ENCODE data around the gene SERTAD2.

DNA sequence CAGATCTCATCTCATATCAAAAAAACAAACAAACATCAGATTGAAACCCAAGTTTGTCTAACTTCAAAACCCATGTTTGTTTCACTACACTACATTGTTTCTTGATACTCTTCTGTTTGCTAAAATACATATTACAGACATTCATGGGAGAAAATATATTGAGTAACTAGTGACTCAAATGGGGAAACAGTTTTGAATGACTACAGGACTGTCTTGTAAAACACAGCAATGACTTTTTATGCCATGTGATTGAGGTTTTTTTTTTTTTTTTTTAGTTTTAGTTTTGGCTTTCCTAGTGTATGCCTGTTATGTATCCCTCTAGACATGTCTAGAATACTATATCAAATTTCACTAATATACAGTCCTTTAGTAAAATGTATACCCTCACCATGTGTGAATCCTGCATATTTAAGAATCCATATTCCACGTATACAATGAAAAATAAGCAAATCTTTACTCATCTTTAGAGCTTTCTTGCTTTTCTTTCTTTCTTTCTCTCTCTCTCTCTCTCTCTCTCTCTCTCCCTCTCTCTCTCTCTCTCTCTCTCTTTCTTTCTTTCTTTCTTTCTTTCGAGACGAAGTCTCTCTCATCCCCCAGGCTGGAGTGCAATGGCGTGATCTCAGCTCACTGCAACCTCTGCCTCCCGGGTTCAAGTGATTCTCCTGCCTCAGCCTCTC, 46.6 kb upstream of the SERTAD2 start:
- TF ChIP-seq, protein P1, sequence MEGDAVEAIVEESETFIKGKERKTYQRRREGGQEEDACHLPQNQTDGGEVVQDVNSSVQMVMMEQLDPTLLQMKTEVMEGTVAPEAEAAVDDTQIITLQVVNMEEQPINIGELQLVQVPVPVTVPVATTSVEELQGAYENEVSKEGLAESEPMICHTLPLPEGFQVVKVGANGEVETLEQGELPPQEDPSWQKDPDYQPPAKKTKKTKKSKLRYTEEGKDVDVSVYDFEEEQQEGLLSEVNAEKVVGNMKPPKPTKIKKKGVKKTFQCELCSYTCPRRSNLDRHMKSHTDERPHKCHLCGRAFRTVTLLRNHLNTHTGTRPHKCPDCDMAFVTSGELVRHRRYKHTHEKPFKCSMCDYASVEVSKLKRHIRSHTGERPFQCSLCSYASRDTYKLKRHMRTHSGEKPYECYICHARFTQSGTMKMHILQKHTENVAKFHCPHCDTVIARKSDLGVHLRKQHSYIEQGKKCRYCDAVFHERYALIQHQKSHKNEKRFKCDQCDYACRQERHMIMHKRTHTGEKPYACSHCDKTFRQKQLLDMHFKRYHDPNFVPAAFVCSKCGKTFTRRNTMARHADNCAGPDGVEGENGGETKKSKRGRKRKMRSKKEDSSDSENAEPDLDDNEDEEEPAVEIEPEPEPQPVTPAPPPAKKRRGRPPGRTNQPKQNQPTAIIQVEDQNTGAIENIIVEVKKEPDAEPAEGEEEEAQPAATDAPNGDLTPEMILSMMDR (conservative IDR thresholded peaks at IDR 0.05; ENCODE audit: low read depth, low read length) = no peak
- no peak for TF ChIP-seq EZH2 (IDR thresholded peaks at IDR 0.05; ENCODE audit: low read length, unreplicated experiment)

Data from PC-3 (cell line).